ENCODE measurements around the gene SERPINI1. TPM values are rescaled to one million over a fixed set of nuclear protein-coding genes. Genes with fewer than 3 reads are reported as not detected.
A peak's percentile ranks its signal among the peaks of the same experiment; 100 is the strongest.

The SERPINI1 gene
- polyA plus RNA-seq (ENCODE audit: insufficient read length): 39.9 TPM
- long read RNA-seq, donor 1, transcript SERPINI1-202 (9 exons, 1,890 nt): major isoform, 13 of 22 reads
- long read RNA-seq, donor 1, partial matches to known transcripts: 9 of 22 reads
- long read RNA-seq, donor 1, other reads (novel, unspliced or antisense): 0 of 22 reads
- long read RNA-seq, donor 2, transcript SERPINI1-202 (9 exons, 1,890 nt): major isoform, 13 of 19 reads
- long read RNA-seq, donor 2, partial matches to known transcripts: 6 of 19 reads
- long read RNA-seq, donor 2, other reads (novel, unspliced or antisense): 0 of 19 reads
- long read RNA-seq, donor 3, transcript SERPINI1-202 (9 exons, 1,890 nt): major isoform, 6 of 16 reads
- long read RNA-seq, donor 3, partial matches to known transcripts: 8 of 16 reads
- long read RNA-seq, donor 3, other reads (novel, unspliced or antisense): 0 of 16 reads
- long read RNA-seq, donor 4, partial matches to known transcripts: 0 of 1 reads
- long read RNA-seq, donor 4, other reads (novel, unspliced or antisense): 0 of 1 reads
- long read RNA-seq, donor 5, transcript SERPINI1-202 (9 exons, 1,890 nt): major isoform, 27 of 47 reads
- long read RNA-seq, donor 5, partial matches to known transcripts: 14 of 47 reads
- long read RNA-seq, donor 5, other reads (novel, unspliced or antisense): 0 of 47 reads
- long read RNA-seq, donor 6, transcript SERPINI1-202 (9 exons, 1,890 nt): major isoform, 11 of 30 reads
- long read RNA-seq, donor 6, partial matches to known transcripts: 17 of 30 reads
- long read RNA-seq, donor 6, other reads (novel, unspliced or antisense): 0 of 30 reads
- long read RNA-seq, donor 7, transcript SERPINI1-202 (9 exons, 1,890 nt): major isoform, 13 of 20 reads
- long read RNA-seq, donor 7, partial matches to known transcripts: 6 of 20 reads
- long read RNA-seq, donor 7, other reads (novel, unspliced or antisense): 0 of 20 reads
- long read RNA-seq, donor 8, partial matches to known transcripts: 0 of 4 reads
- long read RNA-seq, donor 8, other reads (novel, unspliced or antisense): 0 of 4 reads

- peak; percentile 87 for DNase-seq
Observed at GRCh38 chr3:167735233-167736138, at the start of gene SERPINI1. Gene SERPINI1 (plus strand): TSS chr3:167735721. CDS start chr3:167789129, 53,408 bp downstream.

- no peak for DNase-seq
Observed at GRCh38 chr3:167691366-167691765, 44.2 kb upstream of the SERPINI1 start.

GRCh38 chr3:167694121-167694520 lies 41.4 kb upstream of the SERPINI1 start:
- DNase-seq: no peak

GRCh38 chr3:167700046-167700445 lies 35.5 kb upstream of the SERPINI1 start:
- no peak for DNase-seq

- no peak for DNase-seq
Observed at GRCh38 chr3:167700926-167701325, 34.6 kb upstream of the SERPINI1 start.

GRCh38 chr3:167705840-167706239 lies 29.7 kb upstream of the SERPINI1 start:
- no peak for DNase-seq

GRCh38 chr3:167709690-167710089 lies 25.8 kb upstream of the SERPINI1 start:
- no peak for DNase-seq

GRCh38 chr3:167710552-167710951 lies 25.0 kb upstream of the SERPINI1 start:
- no peak for DNase-seq

GRCh38 chr3:167711439-167711838 lies 24.1 kb upstream of the SERPINI1 start:
- no peak for DNase-seq

GRCh38 chr3:167712445-167712844 lies 23.1 kb upstream of the SERPINI1 start:
- DNase-seq: no peak

GRCh38 chr3:167714871-167715270 lies 20.6 kb upstream of the SERPINI1 start:
- no peak for DNase-seq

- DNase-seq: no peak
Observed at GRCh38 chr3:167716920-167717319, 18.6 kb upstream of the SERPINI1 start.

- no peak for DNase-seq
Observed at GRCh38 chr3:167718582-167718981, 16.9 kb upstream of the SERPINI1 start.

GRCh38 chr3:167723025-167723512 lies 12.5 kb upstream of the SERPINI1 start:
- no peak for DNase-seq

- no peak for DNase-seq
Observed at GRCh38 chr3:167723872-167724271, 11.6 kb upstream of the SERPINI1 start.

GRCh38 chr3:167728176-167728575 lies 7.3 kb upstream of the SERPINI1 start:
- DNase-seq: no peak

- no peak for DNase-seq
Observed at GRCh38 chr3:167728632-167729323, 6.7 kb upstream of the SERPINI1 start.

- DNase-seq: no peak
Observed at GRCh38 chr3:167729591-167729990, 5.9 kb upstream of the SERPINI1 start.

- no peak for DNase-seq
Observed at GRCh38 chr3:167731393-167731792, 4.1 kb upstream of the SERPINI1 start.

- no peak for DNase-seq
Observed at GRCh38 chr3:167732313-167733065, 3.0 kb upstream of the SERPINI1 start.
